Activated effector memory CD4-positive, alpha-beta T cell treated with Interleukin-2 at 50 U/mL for 16 hours (primary cell): ENCODE results near the gene CRIP1.

Experiments used
- DNase-seq: peaks from one replicate; pipeline ENCODE4 v3.0.0-alpha.2; 2020

The CRIP1 gene

GRCh38 chr14:105452963-105453362 is 33.7 kb upstream of the CRIP1 start:
- no peak for DNase-seq

GRCh38 chr14:105453847-105454246 is 32.8 kb upstream of the CRIP1 start:
- DNase-seq: no peak

- DNase-seq: no peak
Observed at GRCh38 chr14:105455086-105455640, 31.5 kb upstream of the CRIP1 start.

- DNase-seq: no peak
Observed at GRCh38 chr14:105455766-105456660, 30.7 kb upstream of the CRIP1 start.

GRCh38 chr14:105456736-105457617 is 29.7 kb upstream of the CRIP1 start:
- no peak for DNase-seq

GRCh38 chr14:105458010-105458409 is 28.7 kb upstream of the CRIP1 start:
- DNase-seq: no peak

GRCh38 chr14:105458571-105458970 is 28.1 kb upstream of the CRIP1 start:
- DNase-seq: no peak

- DNase-seq: no peak
Observed at GRCh38 chr14:105460116-105460515, 26.6 kb upstream of the CRIP1 start.

GRCh38 chr14:105460616-105461015 is 26.1 kb upstream of the CRIP1 start:
- DNase-seq: no peak

GRCh38 chr14:105461903-105462302 is 24.8 kb upstream of the CRIP1 start:
- DNase-seq: no peak

GRCh38 chr14:105464501-105464900 is 22.2 kb upstream of the CRIP1 start:
- DNase-seq: no peak

- no peak for DNase-seq
Observed at GRCh38 chr14:105465209-105466031, 21.3 kb upstream of the CRIP1 start.

- DNase-seq: no peak
Observed at GRCh38 chr14:105466531-105467248, 20.0 kb upstream of the CRIP1 start.

- DNase-seq: no peak
Observed at GRCh38 chr14:105467249-105467941, 19.3 kb upstream of the CRIP1 start.

- DNase-seq: no peak
Observed at GRCh38 chr14:105467942-105468471, 18.7 kb upstream of the CRIP1 start.

GRCh38 chr14:105468621-105469241 is 18.0 kb upstream of the CRIP1 start:
- no peak for DNase-seq

GRCh38 chr14:105469456-105470349 is 17.0 kb upstream of the CRIP1 start:
- DNase-seq: no peak

- no peak for DNase-seq
Observed at GRCh38 chr14:105470350-105471296, 16.1 kb upstream of the CRIP1 start.
